CD1c-positive myeloid dendritic cell (primary cell): ENCODE data around the gene TFF3.

ENCODE experiments used
- DNase-seq: peaks from one replicate; pipeline ENCODE4 v3.0.0-alpha.2; 2016; ENCODE audit errors: extremely low spot score

Gene TFF3

GRCh38 chr21:42320791-42321190 lies 5.6 kb upstream of the TFF3 start:
- no peak for DNase-seq

- DNase-seq, result peak; percentile 29
Measured at GRCh38 chr21:42319851-42320572, 4.8 kb upstream of the TFF3 start.

- DNase-seq, result peak; percentile 73
Measured at GRCh38 chr21:42319376-42319775, 4.2 kb upstream of the TFF3 start.

GRCh38 chr21:42317826-42318746 lies 2.9 kb upstream of the TFF3 start:
- no peak for DNase-seq

GRCh38 chr21:42317341-42317741 lies 2.1 kb upstream of the TFF3 start:
- DNase-seq, result no peak

GRCh38 chr21:42316891-42317290 lies 1.7 kb upstream of the TFF3 start:
- no peak for DNase-seq

GRCh38 chr21:42314616-42315295 lies 453 bp downstream of the TFF3 start:
- no peak for DNase-seq

GRCh38 chr21:42313501-42313969 lies 1.7 kb downstream of the TFF3 start:
- no peak for DNase-seq

- no peak for DNase-seq
Measured at GRCh38 chr21:42312626-42313104, 2.5 kb downstream of the TFF3 start.

GRCh38 chr21:42311816-42312625 lies 3.2 kb downstream of the TFF3 start:
- DNase-seq, result no peak

- no peak for DNase-seq
Measured at GRCh38 chr21:42311160-42311559, 4.0 kb downstream of the TFF3 start.

GRCh38 chr21:42310411-42311001 lies 4.7 kb downstream of the TFF3 start:
- DNase-seq, result no peak

- peak; percentile 78 for DNase-seq
Measured at GRCh38 chr21:42309753-42310213, 5.4 kb downstream of the TFF3 start.

GRCh38 chr21:42308914-42309752 lies 6.1 kb downstream of the TFF3 start:
- no peak for DNase-seq

GRCh38 chr21:42308161-42308913 lies 6.9 kb downstream of the TFF3 start:
- DNase-seq, result peak; percentile 71

- DNase-seq, result no peak
Measured at GRCh38 chr21:42307106-42307505, 8.1 kb downstream of the TFF3 start.

GRCh38 chr21:42306366-42307035 lies 8.7 kb downstream of the TFF3 start:
- DNase-seq, result no peak

- DNase-seq, result no peak
Measured at GRCh38 chr21:42305707-42306147, 9.5 kb downstream of the TFF3 start.
